A549 (cell line): Measurements from ENCODE around the gene ABCB4. TPM values are rescaled to one million over a fixed set of nuclear protein-coding genes. Genes with fewer than 3 reads are reported as not detected.

Experiments used
- ATAC-seq, 2 experiments: fragments of 200-7000 bp in 1 of 2; fragments of >200 bp in 1 of 2; cut with Nextera tagmentation in 1 of 2; cut with Tn5 transposase in 1 of 2; 3 replicates each; pipeline versions ENCODE4 v1.8.0 to v1.9.1; 2018 to 2020; ENCODE audit warnings: mild to moderate bottlenecking in 1 of 2, moderate library complexity in 1 of 2
- CTCF ChIA-PET: fragments of 300-600 bp; sonication (Branson Sonifier 250); formaldehyde crosslinking; extraction: SDS; loops from one replicate; lab custom pipeline; 2021; ENCODE audit warnings: antibody characterized with exemption, inconsistent platforms; lab: Yijun Ruan, JAX
- POLR2A ChIA-PET: fragments of 350-600 bp; formaldehyde crosslinking; extraction: SDS; loops from one replicate; lab custom pipeline; 2021; ENCODE audit warnings: antibody characterized with exemption, inconsistent platforms; lab: Yijun Ruan, JAX
- DNase-seq, 2 experiments: peaks; one replicate each; pipeline versions ENCODE4 v3.0.0 to v3.0.0-alpha.2; 2011 to 2016; ENCODE audit warnings: low read depth in 1 of 2, low spot score in 1 of 2
- FAIRE-seq: peaks from 2 replicates; lab custom pipeline; 2011; peaks lifted over from hg19 to GRCh38; lab: Jason Lieb, UNC
- H3K27ac ChIP-seq, 2 experiments: fragments of >200 bp; sonication (Bioruptor Twin); formaldehyde crosslinking; 3 replicates each; pipeline ENCODE4 v1.5.1; 2016 to 2017
- H3K4me1 ChIP-seq: fragments of >200 bp; sonication (Bioruptor Twin); formaldehyde crosslinking; 3 replicates; pipeline ENCODE4 v1.6.1; 2016
- H3K4me2 ChIP-seq: fragments of >200 bp; sonication (Bioruptor Twin); formaldehyde crosslinking; 3 replicates; pipeline ENCODE4 v1.6.1; 2016
- H3K4me3 ChIP-seq: fragments of >200 bp; sonication (Bioruptor Twin); formaldehyde crosslinking; 3 replicates; pipeline ENCODE4 v1.5.1; 2016
- H3K9me3 ChIP-seq: fragments of >200 bp; sonication (Bioruptor Twin); formaldehyde crosslinking; 3 replicates; pipeline ENCODE4 v1.6.1; 2016
- CBX2 ChIP-seq: fragments of 200-600 bp; sonication (generic); IDR thresholded peaks from 2 replicates; pipeline ENCODE4 v1.6.1; 2016; ENCODE audit warnings: low read depth, mild to moderate bottlenecking, borderline replicate concordance
- CBX8 ChIP-seq: fragments of 200-600 bp; sonication (generic); IDR thresholded peaks from 2 replicates; pipeline ENCODE4 v1.6.1; 2016
- CHD4 ChIP-seq: fragments of 200-600 bp; sonication (generic); IDR thresholded peaks from 2 replicates; pipeline ENCODE4 v1.6.1; 2016; ENCODE audit warnings: antibody characterized with exemption, mild to moderate bottlenecking, borderline replicate concordance
- EHMT2 ChIP-seq: fragments of 200-600 bp; sonication (generic); IDR thresholded peaks from 2 replicates; pipeline ENCODE4 v1.6.1; 2016; ENCODE audit warnings: antibody characterized with exemption, low read depth, mild to moderate bottlenecking, moderate library complexity
- ESRRA ChIP-seq: fragments of 150-350 bp; IDR thresholded peaks from 2 replicates; pipeline ENCODE4 v1.6.1; 2014; ENCODE audit warnings: mild to moderate bottlenecking, low read length, borderline replicate concordance
- GATA3 ChIP-seq: IDR thresholded peaks from 2 replicates; pipeline ENCODE4 v1.6.1; 2012; ENCODE audit warnings: borderline replicate concordance
- JUN ChIP-seq, 2 experiments: fragments of >200 bp; sonication (Bioruptor Twin); formaldehyde crosslinking; IDR thresholded peaks; 2 replicates in 1 of 2; 3 replicates in 1 of 2; pipeline ENCODE4 v1.6.1; 2016 to 2017
- JUNB ChIP-seq: fragments of >200 bp; sonication (Bioruptor Twin); formaldehyde crosslinking; IDR thresholded peaks from 2 replicates; pipeline ENCODE4 v1.6.1; 2016
- KDM1A ChIP-seq: fragments of 200-600 bp; sonication (generic); IDR thresholded peaks from 2 replicates; pipeline ENCODE4 v1.6.1; 2016; ENCODE audit warnings: low read depth, mild to moderate bottlenecking
- MAFK ChIP-seq: fragments of 450-650 bp; IDR thresholded peaks from 2 replicates; pipeline ENCODE4 v1.6.1; 2014; ENCODE audit not compliant: partially characterized antibody
- MYC ChIP-seq: IDR thresholded peaks from 2 replicates; pipeline ENCODE4 v1.6.1; 2012; ENCODE audit warnings: mild to moderate bottlenecking, inconsistent platforms, low read length, improper control_type of control experiment, borderline replicate concordance
- POLR2A ChIP-seq: IDR thresholded peaks from 2 replicates; pipeline ENCODE4 v1.6.1; 2012; ENCODE audit warnings: mild to moderate bottlenecking, low read length
- POLR2AphosphoS2 ChIP-seq: conservative IDR thresholded peaks from 2 replicates; pipeline ENCODE4 v1.6.1; 2012; ENCODE audit warnings: low read length, improper control_type of control experiment, inconsistent platforms
- RAD21 ChIP-seq, 2 experiments: fragments of >200 bp in 1 of 2; sonication (Bioruptor Twin) in 1 of 2; formaldehyde crosslinking in 1 of 2; IDR thresholded peaks in 1 of 2; conservative IDR thresholded peaks in 1 of 2; 2 replicates in 1 of 2; 3 replicates in 1 of 2; pipeline ENCODE4 v1.6.1; 2012 to 2018; ENCODE audit warnings: inconsistent platforms in 1 of 2
- RARB ChIP-seq: fragments of 250-450 bp; sonication (Bioruptor Pico); IDR thresholded peaks from 2 replicates; pipeline ENCODE4 v1.8.0; 2021; ENCODE audit warnings: mild to moderate bottlenecking, moderate library complexity
- RFX5 ChIP-seq: fragments of 450-650 bp; IDR thresholded peaks from 2 replicates; pipeline ENCODE4 v1.7.1; 2014; ENCODE audit warnings: antibody characterized with exemption, mild to moderate bottlenecking, moderate library complexity
- RNF2 ChIP-seq: fragments of 200-600 bp; sonication (generic); IDR thresholded peaks from 2 replicates; pipeline ENCODE4 v1.6.1; 2016; ENCODE audit warnings: low read depth, mild to moderate bottlenecking, antibody characterized with exemption, moderate library complexity, borderline replicate concordance
- TFCP2L1 ChIP-seq: fragments of 250-450 bp; sonication (Bioruptor Pico); IDR thresholded peaks from 2 replicates; pipeline ENCODE4 v1.5.0; 2021; ENCODE audit warnings: mild to moderate bottlenecking
- ZC3H11A ChIP-seq: fragments of 450-650 bp; IDR thresholded peaks from 2 replicates; pipeline ENCODE4 v1.6.1; 2014; ENCODE audit warnings: antibody characterized with exemption, mild to moderate bottlenecking
- ZFP36 ChIP-seq: fragments of 450-650 bp; IDR thresholded peaks from 2 replicates; pipeline ENCODE4 v1.6.1; 2014; ENCODE audit warnings: borderline replicate concordance; ENCODE audit not compliant: partially characterized antibody
- ZSCAN20 ChIP-seq: fragments of 250-450 bp; sonication (Bioruptor Pico); IDR thresholded peaks from 2 replicates; pipeline ENCODE4 v1.8.0; 2022; ENCODE audit warnings: mild to moderate bottlenecking, moderate library complexity
- WGBS: methylation state at CpG from one replicate; pipeline ENCODE4 v1.1.6; 2017; ENCODE audit errors: missing lambda C conversion rate; 5-methylcytosine and 5-hydroxymethylcytosine counted together
- polyA plus RNA-seq, 4 experiments: library from polyadenylated mRNA; depleted of rRNA in 3 of 4; stranded (reverse); fragments of >200 nt; fragmentation: RNase III in 1 of 4; extraction: RNeasy Plus Mini Kit Qiagen cat#74134 plus additional on column Dnase treatment in 1 of 4; gene quantifications; 2 replicates in 3 of 4; 3 replicates in 1 of 4; pipeline ENCODE4 v1.2.3, GENCODE V29; 2011 to 2017
- TF ChIP-seq, protein P1 (sequence below): fragments of >200 bp; sonication (Bioruptor Twin); formaldehyde crosslinking; IDR thresholded peaks from 3 replicates; pipeline ENCODE4 v1.6.1; 2016
- TF ChIP-seq, protein P2 (sequence below): fragments of >200 bp; sonication (Bioruptor Twin); formaldehyde crosslinking; IDR thresholded peaks from 3 replicates; pipeline ENCODE4 v1.5.1; 2016

Gene ABCB4
- polyA plus RNA-seq, 2 of the 4 experiments (the other 2 are of a cell fraction): 0.12 TPM; not detected in 1

DNA sequence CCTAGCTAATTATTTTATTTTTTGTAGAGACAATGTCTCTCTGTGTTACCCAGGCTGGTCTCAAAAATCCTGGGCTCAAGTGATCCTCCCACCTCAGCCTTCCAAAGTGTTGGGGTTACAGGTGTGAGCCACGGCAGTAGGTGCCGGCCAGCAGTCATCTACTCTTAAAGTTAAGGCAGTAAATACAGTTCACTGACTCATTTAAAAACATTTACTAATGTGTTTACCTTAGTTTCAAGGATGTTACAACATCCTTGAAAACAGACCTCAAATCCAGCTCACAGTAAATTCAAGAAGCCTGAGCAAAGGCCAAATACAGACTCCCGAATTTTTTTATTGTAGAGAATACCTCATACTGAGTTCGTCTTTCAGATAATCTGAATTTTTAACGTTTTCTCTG, 29.6 kb upstream of the ABCB4 start:
- no peak for FAIRE-seq
- CTCF ChIA-PET: interaction anchor here (0.9 to 2.9 kb wide), 6 partner anchors 12 to 607 kb away, joined by 3 to 11 read pairs (median 5); no protein-coding TSS in a partner anchor
- WGBS: 35% methylated on average over 5 of the region's 5 CpGs
- DNase-seq: no peak
- POLR2A ChIA-PET: no interaction called here
- H3K4me3 ChIP-seq: no peak overlapping the region
- no peak overlapping the region for H3K27ac ChIP-seq
- no peaks in the 10 kb centered on the region for H3K9me3 ChIP-seq
- H3K4me2 ChIP-seq: no peak overlapping the region
- no peaks in the 10 kb centered on the region for H3K4me1 ChIP-seq
- TF ChIP-seq POLR2A (no peak), TFCP2L1 (CRISPR knock-in tag) (no peak), RARB (CRISPR knock-in tag) (no peak), EHMT2 (no peak), KDM1A (no peak), RFX5 (no peak)
- TF ChIP-seq, all 56 proteins: peak for 0
- no peak for ATAC-seq

DNA sequence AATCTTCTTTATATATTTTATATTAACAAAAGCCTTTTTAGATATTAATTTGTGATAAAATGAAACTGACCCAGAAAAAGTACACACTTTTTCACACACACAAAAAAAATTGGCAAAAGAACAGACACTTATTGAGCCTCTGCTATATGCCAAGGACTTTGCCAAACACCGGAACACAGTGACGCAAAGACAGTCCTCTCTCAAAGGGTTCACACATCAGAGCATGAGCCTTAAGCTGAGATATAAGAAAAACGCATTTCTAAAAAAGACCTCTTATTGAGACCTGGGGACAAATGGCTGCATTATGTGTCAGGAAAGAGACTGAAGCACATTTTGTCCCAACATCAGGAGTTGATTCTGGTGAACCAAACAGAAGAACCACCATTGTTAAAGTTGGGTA, 24.0 kb upstream of the ABCB4 start:
- CTCF ChIA-PET: no interaction called here
- POLR2A ChIA-PET: no interaction called here

DNA sequence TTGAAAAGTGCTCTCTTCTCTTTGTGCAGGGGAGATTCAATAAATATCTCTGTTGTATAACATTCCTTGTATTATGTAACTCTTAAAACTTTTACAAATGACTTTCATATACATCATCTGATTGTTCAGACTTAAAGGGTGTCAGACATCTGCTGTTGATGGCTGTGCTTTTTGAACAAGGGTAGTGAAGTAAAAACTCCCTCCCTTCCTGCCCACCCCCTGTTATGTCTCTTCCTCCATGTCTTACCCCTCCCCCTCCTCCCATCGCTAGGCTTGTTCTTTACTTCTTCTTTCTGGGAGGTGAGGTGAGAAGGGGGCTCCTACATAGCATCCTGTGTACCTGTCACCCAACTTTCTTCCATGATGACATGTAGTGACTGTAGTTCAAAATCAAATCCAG, 23.4 kb upstream of the ABCB4 start:
- POLR2A ChIA-PET: no interaction called here
- no peak for FAIRE-seq

More for the DNA sequence above, 24.0 kb upstream of the ABCB4 start:
- no peaks in the 10 kb centered on the region for H3K9me3 ChIP-seq
- no peaks in the 10 kb centered on the region for H3K4me1 ChIP-seq
- no peak overlapping the region for H3K4me3 ChIP-seq
- DNase-seq (no peak), FAIRE-seq (no peak), ATAC-seq (no peak)
- whole genome bisulfite sequencing: 66% methylated on average over 3 of the region's 3 CpGs
- TF ChIP-seq ESRRA (no peak), ZSCAN20 (no peak), EHMT2 (no peak)
- no peak overlapping the region for H3K4me2 ChIP-seq
- no peak overlapping the region for H3K27ac ChIP-seq

DNA sequence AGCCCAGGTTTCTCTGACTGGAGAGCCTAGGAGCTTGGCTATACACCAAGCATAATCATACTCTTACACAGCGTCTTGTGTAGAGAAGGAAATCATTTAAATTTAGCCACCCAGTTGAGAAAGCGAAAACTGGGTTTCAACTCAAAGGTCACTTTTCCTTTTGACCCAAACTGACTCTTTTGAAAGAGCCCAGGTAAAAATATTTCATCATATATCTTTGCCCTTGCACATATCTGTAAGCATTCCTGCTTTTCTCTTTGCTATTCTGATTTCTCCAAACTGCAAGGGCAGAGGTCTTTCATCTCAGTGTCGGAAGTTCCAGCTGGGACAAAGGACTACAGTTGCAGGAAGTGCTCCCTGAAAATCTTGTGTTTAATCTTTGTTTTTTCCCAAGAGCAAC, 22.0 kb upstream of the ABCB4 start:
- POLR2A ChIA-PET: no interaction called here
- 19% methylated on average over 3 of the region's 3 CpGs for WGBS
- DNase-seq (no peak), ATAC-seq (no peak), FAIRE-seq (no peak)
- H3K27ac ChIP-seq: no peak overlapping the region
- no peaks in the 10 kb centered on the region for H3K4me1 ChIP-seq
- H3K4me3 ChIP-seq: no peak overlapping the region
- CTCF ChIA-PET: interaction anchor here (0.9 kb wide), 1 partner anchor 66 kb away, joined by 3 read pairs; no protein-coding TSS in a partner anchor
- no peak overlapping the region for H3K4me2 ChIP-seq
- H3K9me3 ChIP-seq: no peaks in the 10 kb centered on the region
- TF ChIP-seq MYC: no peak
- TF ChIP-seq CBX2: no peak
- no peak for TF ChIP-seq RAD21 (conservative IDR thresholded peaks at IDR 0.05 in 1 of 2, IDR thresholded peaks at IDR 0.05 in 1 of 2)
- no peak for TF ChIP-seq MAFK
- TF ChIP-seq ZFP36: no peak
- TF ChIP-seq CBX8: no peak

More for the DNA sequence above, 23.4 kb upstream of the ABCB4 start:
- CTCF ChIA-PET: no interaction called here
- no peak for ATAC-seq
- Histone ChIP-seq H3K9me3 (no peaks in the 10 kb centered on the region), H3K4me2 (no peak overlapping the region), H3K4me1 (no peaks in the 10 kb centered on the region), H3K27ac (no peak overlapping the region), H3K4me3 (no peak overlapping the region)
- DNase-seq: no peak
- WGBS: 15% methylated on average over 1 of the region's 1 CpG
- TF ChIP-seq GATA3: no peak
- TF ChIP-seq CHD4: no peak
- TF ChIP-seq MAFK: no peak
- TF ChIP-seq RFX5: no peak
- no peak for TF ChIP-seq POLR2AphosphoS2
- no peak for TF ChIP-seq JUN (IDR thresholded peaks at IDR 0.05)
- TF ChIP-seq JUNB: no peak
- TF ChIP-seq, protein P1, sequence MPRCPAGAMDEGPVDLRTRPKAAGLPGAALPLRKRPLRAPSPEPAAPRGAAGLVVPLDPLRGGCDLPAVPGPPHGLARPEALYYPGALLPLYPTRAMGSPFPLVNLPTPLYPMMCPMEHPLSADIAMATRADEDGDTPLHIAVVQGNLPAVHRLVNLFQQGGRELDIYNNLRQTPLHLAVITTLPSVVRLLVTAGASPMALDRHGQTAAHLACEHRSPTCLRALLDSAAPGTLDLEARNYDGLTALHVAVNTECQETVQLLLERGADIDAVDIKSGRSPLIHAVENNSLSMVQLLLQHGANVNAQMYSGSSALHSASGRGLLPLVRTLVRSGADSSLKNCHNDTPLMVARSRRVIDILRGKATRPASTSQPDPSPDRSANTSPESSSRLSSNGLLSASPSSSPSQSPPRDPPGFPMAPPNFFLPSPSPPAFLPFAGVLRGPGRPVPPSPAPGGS: no peak
- TF ChIP-seq RNF2: no peak
- no peak for TF ChIP-seq ZC3H11A
- no peak for TF ChIP-seq MYC
- TF ChIP-seq, protein P2, sequence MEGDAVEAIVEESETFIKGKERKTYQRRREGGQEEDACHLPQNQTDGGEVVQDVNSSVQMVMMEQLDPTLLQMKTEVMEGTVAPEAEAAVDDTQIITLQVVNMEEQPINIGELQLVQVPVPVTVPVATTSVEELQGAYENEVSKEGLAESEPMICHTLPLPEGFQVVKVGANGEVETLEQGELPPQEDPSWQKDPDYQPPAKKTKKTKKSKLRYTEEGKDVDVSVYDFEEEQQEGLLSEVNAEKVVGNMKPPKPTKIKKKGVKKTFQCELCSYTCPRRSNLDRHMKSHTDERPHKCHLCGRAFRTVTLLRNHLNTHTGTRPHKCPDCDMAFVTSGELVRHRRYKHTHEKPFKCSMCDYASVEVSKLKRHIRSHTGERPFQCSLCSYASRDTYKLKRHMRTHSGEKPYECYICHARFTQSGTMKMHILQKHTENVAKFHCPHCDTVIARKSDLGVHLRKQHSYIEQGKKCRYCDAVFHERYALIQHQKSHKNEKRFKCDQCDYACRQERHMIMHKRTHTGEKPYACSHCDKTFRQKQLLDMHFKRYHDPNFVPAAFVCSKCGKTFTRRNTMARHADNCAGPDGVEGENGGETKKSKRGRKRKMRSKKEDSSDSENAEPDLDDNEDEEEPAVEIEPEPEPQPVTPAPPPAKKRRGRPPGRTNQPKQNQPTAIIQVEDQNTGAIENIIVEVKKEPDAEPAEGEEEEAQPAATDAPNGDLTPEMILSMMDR: no peak
